CD4-positive, alpha-beta T cell (primary cell): ENCODE results near the gene RGMA. TPM values are rescaled to one million over a fixed set of nuclear protein-coding genes. Genes with fewer than 3 reads are reported as not detected.
A peak's percentile ranks its signal among the peaks of the same experiment; 100 is the strongest.
"Not testable (repeated sequence)": the region's sequence is repeated elsewhere in the genome, so short reads cannot be mapped to it uniquely, and the experiment has no call there.

Experiments used
- ATAC-seq: fragments of 200-7000 bp; cut with Tn5 transposase; one replicate; pipeline ENCODE4 v1.10.0; 2022; ENCODE audit warnings: mild to moderate bottlenecking; ENCODE audit not compliant: poor library complexity
- CTCF ChIA-PET: fragments of 350-600 bp; sonication (Branson Sonifier 250); formaldehyde crosslinking; loops from one replicate; lab custom pipeline; 2021; ENCODE audit warnings: antibody characterized with exemption, inconsistent platforms; lab: Charles Lee
- POLR2A ChIA-PET: fragments of 350-600 bp; sonication (Branson Sonifier 250); formaldehyde crosslinking; loops from one replicate; lab custom pipeline; 2021; ENCODE audit warnings: antibody characterized with exemption, inconsistent platforms; lab: Charles Lee
- DNase-seq, 14 experiments: peaks; one replicate each; pipeline ENCODE4 v3.0.0-alpha.2; 2013 to 2020; ENCODE audit warnings: mixed read lengths in 2 of 14
- H3K27ac ChIP-seq, 2 donors: one replicate each; pipeline versions ENCODE4 v1.5.1 to v1.7.0; 2013; ENCODE audit warnings: low read length in 2 of 2, low read depth in 1 of 2, mild to moderate bottlenecking in 1 of 2
- H3K27me3 ChIP-seq, 2 experiments: 1 replicate in 1 of 2; 2 replicates in 1 of 2; pipeline versions ENCODE4 v1.6.1 to v1.7.0; 2013; ENCODE audit warnings: low read length in 2 of 2, control low read depth in 1 of 2, mild to moderate bottlenecking in 1 of 2, moderate library complexity in 1 of 2; ENCODE audit not compliant: insufficient read depth in 2 of 2, control insufficient read depth in 1 of 2
- H3K36me3 ChIP-seq: one replicate; pipeline ENCODE4 v1.6.1; 2013; ENCODE audit warnings: low read length, control low read depth; ENCODE audit not compliant: insufficient read depth
- H3K4me1 ChIP-seq: one replicate; pipeline ENCODE4 v1.6.1; 2013; ENCODE audit warnings: low read length, control low read depth; ENCODE audit not compliant: insufficient read depth
- H3K4me3 ChIP-seq: one replicate; pipeline ENCODE4 v1.5.1; 2013; ENCODE audit warnings: mild to moderate bottlenecking, low read length, moderate library complexity
- H3K9me3 ChIP-seq, 2 experiments: 1 replicate in 1 of 2; 2 replicates in 1 of 2; pipeline versions ENCODE4 v1.6.1 to v1.7.0; 2013; ENCODE audit warnings: low read length in 2 of 2, mild to moderate bottlenecking in 2 of 2, control low read depth in 1 of 2, moderate library complexity in 1 of 2; ENCODE audit not compliant: control insufficient read depth in 1 of 2, insufficient read depth in 1 of 2
- H3K27ac Mint-ChIP-seq: one replicate; pipeline ENCODE4 v1.8.0; 2020; ENCODE audit warnings: mixed read lengths
- H3K27me3 Mint-ChIP-seq: one replicate; pipeline ENCODE4 v1.8.0; 2021; ENCODE audit warnings: mixed read lengths
- H3K36me3 Mint-ChIP-seq: one replicate; pipeline ENCODE4 v1.8.0; 2021; ENCODE audit warnings: low read depth, mixed read lengths
- H3K4me1 Mint-ChIP-seq: one replicate; pipeline ENCODE4 v1.8.0; 2021; ENCODE audit warnings: low read depth, mixed read lengths
- H3K4me3 Mint-ChIP-seq: one replicate; pipeline ENCODE4 v1.8.0; 2020; ENCODE audit warnings: mild to moderate bottlenecking, mixed read lengths
- H3K9me3 Mint-ChIP-seq: one replicate; pipeline ENCODE4 v1.8.0; 2020; ENCODE audit warnings: mixed read lengths
- intact Hi-C, 2 experiments: fragments of 100-400 bp; cut with DNase I in 1 of 2; cut with micrococcal nuclease in 1 of 2; formaldehyde crosslinking; loops; one replicate each; pipeline versions ENCODE4 v1.15.1 to v1.9.0; 2023 to 2025; cut with DNase I, micrococcal nuclease
- total RNA-seq, 174 experiments: library from RNA in 2 of 174; stranded (reverse) in 2 of 174; gene quantifications; one replicate each; pipeline ENCODE4 v1.2.3 and lab custom pipeline; 2021 to 2026
- TF ChIP-seq, protein P1 (sequence below): fragments of 200-600 bp; IDR thresholded peaks from one replicate; pipeline ENCODE4 v1.8.0; 2022; ENCODE audit warnings: antibody characterized with exemption, mild to moderate bottlenecking

RGMA gene
- total RNA-seq, 2 experiments from 2014 or later = not detected

DNA sequence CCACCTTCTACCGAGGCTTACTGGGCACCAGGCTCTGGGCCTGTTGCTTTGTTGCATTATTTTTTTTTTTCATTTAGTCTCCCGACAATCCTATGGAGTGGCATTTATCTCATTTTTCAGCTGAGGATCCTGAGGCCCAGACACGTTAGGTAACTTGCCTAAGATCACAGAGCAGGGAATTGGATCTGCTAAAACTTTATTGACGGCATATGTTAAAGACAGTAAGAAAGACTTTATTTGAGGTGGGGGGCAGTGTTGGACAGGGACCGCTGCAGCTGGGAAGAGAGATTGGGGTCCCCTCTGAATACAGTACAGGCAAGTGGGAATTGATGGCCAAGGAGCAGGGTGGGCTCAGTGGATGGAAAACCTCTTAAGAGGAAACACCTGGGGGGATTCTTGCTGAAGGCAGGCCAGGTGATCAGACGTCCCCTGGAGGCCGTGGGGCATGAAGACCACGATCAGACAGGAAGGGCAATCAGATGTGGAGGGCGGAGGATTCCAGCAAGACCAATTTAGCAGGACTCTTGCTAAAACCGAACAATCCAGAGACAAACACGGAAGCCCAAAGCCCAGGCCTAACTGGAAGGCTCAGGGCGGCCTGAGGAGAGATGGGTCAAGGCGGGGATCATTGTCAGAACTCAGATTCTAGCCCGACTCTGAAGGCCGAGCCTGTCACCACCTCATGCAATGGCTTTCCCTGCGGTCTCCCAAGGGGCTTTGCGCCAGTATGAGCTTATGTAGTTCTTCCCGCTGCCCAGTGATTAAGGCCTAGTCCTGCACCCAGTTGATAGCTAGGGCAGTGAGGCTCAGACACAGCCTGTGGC is 53.7 kb downstream of the RGMA start:
- Histone ChIP-seq H3K4me3 (no peak overlapping the region), H3K27me3 (no peaks in the 10 kb centered on the region), H3K36me3 (no peaks in the 10 kb centered on the region), H3K4me1 (peaks cover 21% of the 10 kb centered on the region), H3K27ac (no peak overlapping the region), H3K9me3 (peaks cover 0 to 4% of the 10 kb centered on the region in 2 experiments)
- ATAC-seq = no peak
- Mint-ChIP-seq H3K4me3 (no peak overlapping the region), H3K36me3 (no peaks in the 10 kb centered on the region), H3K27me3 (peaks cover 4% of the 10 kb centered on the region), H3K9me3 (no peaks in the 10 kb centered on the region), H3K4me1 (peaks cover 12% of the 10 kb centered on the region), H3K27ac (no peak overlapping the region)
- DNase-seq = peak in 1 of 14 experiments; percentile 16
- ChIA-PET POLR2A (no interaction called here), CTCF (interaction anchor here (1.3 to 1.6 kb wide), 2 partner anchors 10 to 12 kb away, joined by 4 to 6 read pairs; no protein-coding TSS in a partner anchor)
- intact Hi-C loops = no loop called here
- TF ChIP-seq, protein P1, sequence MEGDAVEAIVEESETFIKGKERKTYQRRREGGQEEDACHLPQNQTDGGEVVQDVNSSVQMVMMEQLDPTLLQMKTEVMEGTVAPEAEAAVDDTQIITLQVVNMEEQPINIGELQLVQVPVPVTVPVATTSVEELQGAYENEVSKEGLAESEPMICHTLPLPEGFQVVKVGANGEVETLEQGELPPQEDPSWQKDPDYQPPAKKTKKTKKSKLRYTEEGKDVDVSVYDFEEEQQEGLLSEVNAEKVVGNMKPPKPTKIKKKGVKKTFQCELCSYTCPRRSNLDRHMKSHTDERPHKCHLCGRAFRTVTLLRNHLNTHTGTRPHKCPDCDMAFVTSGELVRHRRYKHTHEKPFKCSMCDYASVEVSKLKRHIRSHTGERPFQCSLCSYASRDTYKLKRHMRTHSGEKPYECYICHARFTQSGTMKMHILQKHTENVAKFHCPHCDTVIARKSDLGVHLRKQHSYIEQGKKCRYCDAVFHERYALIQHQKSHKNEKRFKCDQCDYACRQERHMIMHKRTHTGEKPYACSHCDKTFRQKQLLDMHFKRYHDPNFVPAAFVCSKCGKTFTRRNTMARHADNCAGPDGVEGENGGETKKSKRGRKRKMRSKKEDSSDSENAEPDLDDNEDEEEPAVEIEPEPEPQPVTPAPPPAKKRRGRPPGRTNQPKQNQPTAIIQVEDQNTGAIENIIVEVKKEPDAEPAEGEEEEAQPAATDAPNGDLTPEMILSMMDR = no peak

DNA sequence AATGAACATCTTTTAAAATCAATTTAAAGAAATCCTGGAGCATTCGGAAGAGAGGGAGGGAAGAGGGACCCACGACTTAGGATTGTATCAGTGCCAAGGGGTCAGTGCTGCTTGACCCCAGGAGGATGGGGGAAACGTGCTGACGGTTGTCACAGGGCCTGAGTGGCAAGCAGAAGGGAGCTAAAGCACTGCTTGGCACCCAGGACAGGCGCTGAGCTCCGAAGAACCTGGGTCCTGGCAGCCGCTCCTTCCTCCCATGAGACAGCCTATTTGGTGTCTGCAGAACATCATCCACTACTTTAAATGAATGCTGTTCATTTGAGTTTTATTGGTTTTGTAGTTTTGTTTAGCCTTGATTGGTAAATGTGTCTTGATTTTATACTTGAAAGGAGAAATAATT is 54.5 kb downstream of the RGMA start:
- ChIA-PET CTCF (no interaction called here), POLR2A (no interaction called here)
- H3K9me3 Mint-ChIP-seq = no peaks in the 10 kb centered on the region
- Histone ChIP-seq H3K36me3 (no peaks in the 10 kb centered on the region), H3K4me1 (peaks cover 29% of the 10 kb centered on the region), H3K27me3 (no peaks in the 10 kb centered on the region), H3K27ac (no peak overlapping the region), H3K9me3 (peaks cover 0 to 4% of the 10 kb centered on the region in 2 experiments), H3K4me3 (no peak overlapping the region)
- no peaks in the 10 kb centered on the region for H3K36me3 Mint-ChIP-seq
- ATAC-seq (no peak), DNase-seq (peak in 1 of 14 experiments; percentile 2)
- intact Hi-C loops = loop anchor here in 1 of 2 experiments (5.0 kb wide), 1 partner anchor 1288 kb away; no protein-coding TSS in a partner anchor
- peaks cover 20% of the 10 kb centered on the region for H3K4me1 Mint-ChIP-seq
- peaks cover 4% of the 10 kb centered on the region for H3K27me3 Mint-ChIP-seq
- TF ChIP-seq, protein P1 = no peak
- H3K4me3 Mint-ChIP-seq = no peak overlapping the region
- no peak overlapping the region for H3K27ac Mint-ChIP-seq

DNA sequence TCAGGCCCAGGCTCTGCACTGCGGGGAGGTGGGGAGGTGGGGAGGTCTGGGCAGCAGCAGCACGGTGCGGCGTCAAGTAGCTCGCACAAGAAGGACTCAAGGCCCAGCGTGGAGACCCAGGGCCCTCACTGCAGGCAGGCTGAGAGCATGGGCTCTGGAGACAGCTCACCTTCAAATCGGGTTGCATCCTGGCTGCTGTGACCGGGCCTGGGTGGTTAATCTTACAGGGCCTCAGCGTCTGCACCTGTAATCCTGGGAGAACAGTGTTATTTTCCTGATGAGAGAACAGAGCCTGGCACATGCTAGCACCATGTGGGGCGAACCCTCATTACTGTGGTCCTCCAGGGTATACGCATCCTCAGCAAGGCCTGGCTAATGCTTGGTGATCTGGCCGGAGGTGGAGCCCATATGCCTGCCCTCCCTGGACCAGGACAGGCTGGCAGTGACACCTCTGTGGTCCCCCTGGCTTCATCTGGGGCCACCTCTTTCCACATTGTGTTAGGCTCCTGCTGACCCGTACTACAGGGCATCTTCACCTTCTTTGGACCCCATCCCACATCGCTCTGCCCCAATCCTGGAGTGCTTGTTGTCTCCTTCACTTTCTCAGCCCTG is 55.5 kb downstream of the RGMA start:
- no peaks in the 10 kb centered on the region for H3K9me3 Mint-ChIP-seq
- peaks cover 4% of the 10 kb centered on the region for H3K27me3 Mint-ChIP-seq
- H3K27ac ChIP-seq = no peak overlapping the region
- ChIA-PET POLR2A (interaction anchor here (0.7 kb wide), 1 partner anchor 371 kb away, joined by 6 read pairs; no protein-coding TSS in a partner anchor), CTCF (no interaction called here)
- H3K36me3 Mint-ChIP-seq = peaks cover 4% of the 10 kb centered on the region
- H3K36me3 ChIP-seq = no peaks in the 10 kb centered on the region
- peaks cover 36% of the 10 kb centered on the region for H3K4me1 ChIP-seq
- H3K9me3 ChIP-seq = peaks cover 0 to 4% of the 10 kb centered on the region in 2 experiments
- H3K4me1 Mint-ChIP-seq = peaks cover 24% of the 10 kb centered on the region
- no peak overlapping the region for H3K4me3 ChIP-seq
- ATAC-seq (no peak), DNase-seq (peak in 1 of 14 experiments; percentile 16)
- H3K27me3 ChIP-seq = no peaks in the 10 kb centered on the region
- intact Hi-C loops = loop anchor here in 1 of 2 experiments (5.0 kb wide), 1 partner anchor 1289 kb away; no protein-coding TSS in a partner anchor
- no peak overlapping the region for H3K4me3 Mint-ChIP-seq
- TF ChIP-seq, protein P1 = no peak
- no peak overlapping the region for H3K27ac Mint-ChIP-seq

DNA sequence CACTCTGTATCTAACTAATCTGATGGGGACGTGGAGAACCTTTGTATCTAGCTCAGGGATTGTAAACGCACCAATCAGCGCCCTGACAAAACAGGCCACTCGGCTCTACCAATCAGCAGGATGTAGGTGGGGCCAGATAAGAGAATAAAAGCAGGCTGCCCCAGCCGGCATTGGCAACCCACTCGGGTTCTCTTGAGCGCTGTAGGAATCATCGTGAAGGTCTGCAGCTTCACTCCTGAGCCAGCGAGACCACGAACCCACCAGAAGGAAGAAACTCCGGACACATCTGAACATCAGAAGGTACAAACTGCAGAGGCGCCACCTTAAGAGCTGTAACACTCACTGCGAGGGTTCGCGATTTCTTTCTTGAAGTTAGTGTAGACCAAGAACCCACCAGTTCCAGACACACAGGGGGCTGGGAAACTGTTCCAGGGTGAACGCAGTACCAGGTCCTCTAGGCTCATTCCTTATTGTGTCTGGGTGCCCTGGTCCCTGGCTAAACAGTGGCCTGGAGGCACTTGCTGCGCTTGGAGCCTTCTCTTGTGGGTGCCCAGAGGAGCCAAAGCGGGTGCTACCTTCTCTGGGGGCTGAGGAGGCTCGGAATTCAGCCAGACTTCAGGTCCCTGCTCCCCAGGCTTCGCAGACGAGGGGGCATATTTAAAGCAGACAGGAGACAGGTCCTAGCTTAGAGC is 56.4 kb downstream of the RGMA start:
- not testable (repeated sequence) for H3K27ac Mint-ChIP-seq, H3K9me3 Mint-ChIP-seq, H3K27me3 Mint-ChIP-seq, ATAC-seq, H3K27me3 ChIP-seq, H3K4me3 Mint-ChIP-seq, H3K36me3 ChIP-seq, H3K27ac ChIP-seq, H3K9me3 ChIP-seq, H3K4me3 ChIP-seq
- H3K4me1 Mint-ChIP-seq = peaks cover 24% of the 10 kb centered on the region
- H3K36me3 Mint-ChIP-seq = peaks cover 12% of the 10 kb centered on the region
- intact Hi-C loops = loop anchor here in 1 of 2 experiments (5.0 kb wide), 1 partner anchor 1290 kb away; no protein-coding TSS in a partner anchor
- POLR2A ChIA-PET = interaction anchor here (0.7 kb wide), 1 partner anchor 370 kb away, joined by 6 read pairs; no protein-coding TSS in a partner anchor
- H3K4me1 ChIP-seq = peaks cover 39% of the 10 kb centered on the region
- CTCF ChIA-PET = interaction anchor here (1.2 kb wide), 1 partner anchor 1087 kb away, joined by 3 read pairs; no protein-coding TSS in a partner anchor
- peak in 1 of 14 experiments; percentile 22 for DNase-seq
